HFF-Myc (cell line): ENCODE results near the gene DLG2.

Experiments used
- DNase-seq: peaks from one replicate; pipeline ENCODE4 v3.0.0-alpha.2; 2011; ENCODE audit warnings: low read depth; ENCODE audit errors: extremely low read depth
- H3K4me3 ChIP-seq: replicated peaks from 2 replicates; pipeline ENCODE4 v1.5.1; 2011; ENCODE audit warnings: low read depth, mild to moderate bottlenecking, control low read depth, low read length
- CTCF ChIP-seq: IDR thresholded peaks from 2 replicates; pipeline ENCODE4 v1.5.1; 2012; ENCODE audit warnings: mild to moderate bottlenecking, low read depth, low read length, control low read depth; ENCODE audit errors: missing control alignments

Gene DLG2

GRCh38 chr11:84218318-84218717 is 1408.8 kb downstream of the DLG2 start:
- no peak for DNase-seq
- no peak overlapping the region for H3K4me3 ChIP-seq
- TF ChIP-seq CTCF: no peak

- DNase-seq: no peak
- TF ChIP-seq CTCF: no peak
- H3K4me3 ChIP-seq: no peak overlapping the region
These were observed 1411.5 kb downstream of the DLG2 start for GRCh38 chr11:84215672-84216071.

- DNase-seq: no peak
These were observed 1412.6 kb downstream of the DLG2 start for GRCh38 chr11:84214557-84214956.

GRCh38 chr11:84212468-84213390 is 1414.4 kb downstream of the DLG2 start:
- H3K4me3 ChIP-seq: no peak overlapping the region
- TF ChIP-seq CTCF: no peak
- no peak for DNase-seq

More at GRCh38 chr11:84214557-84214956, 1412.6 kb downstream of the DLG2 start:
- no peak overlapping the region for H3K4me3 ChIP-seq
- TF ChIP-seq CTCF: no peak

GRCh38 chr11:84211896-84212295 is 1415.2 kb downstream of the DLG2 start:
- DNase-seq: no peak
- H3K4me3 ChIP-seq: no peak overlapping the region
- no peak for TF ChIP-seq CTCF

GRCh38 chr11:84194696-84195095 is 1432.4 kb downstream of the DLG2 start:
- no peak for DNase-seq
- no peak for TF ChIP-seq CTCF
- H3K4me3 ChIP-seq: no peak overlapping the region
